GM21381 (cell line): Measurements from ENCODE around the gene NXPH3.

Experiments
- ATAC-seq: cut with Tn5 transposase; IDR thresholded peaks from one replicate; pipeline ENCODE4 v1.9.1; 2021; ENCODE audit warnings: mild to moderate bottlenecking, moderate library complexity; ENCODE audit not compliant: unreplicated experiment

The NXPH3 gene

GRCh38 chr17:49618028-49618611 is 42.4 kb downstream of the NXPH3 start:
- no peak for ATAC-seq

GRCh38 chr17:49621420-49621819 is 45.7 kb downstream of the NXPH3 start:
- ATAC-seq = no peak

- ATAC-seq = no peak
These were observed 46.4 kb downstream of the NXPH3 start for GRCh38 chr17:49621946-49622529.

- ATAC-seq = no peak
These were observed 49.2 kb downstream of the NXPH3 start for GRCh38 chr17:49624896-49625295.

GRCh38 chr17:49629447-49629846 is 53.8 kb downstream of the NXPH3 start:
- ATAC-seq = no peak

GRCh38 chr17:49630113-49630900 is 54.6 kb downstream of the NXPH3 start:
- no peak for ATAC-seq

GRCh38 chr17:49631496-49631895 is 55.8 kb downstream of the NXPH3 start:
- no peak for ATAC-seq
